Spinal cord (tissue), 10 donors: ENCODE measurements around the gene SPRR1A. TPM values are rescaled to one million over a fixed set of nuclear protein-coding genes. Genes with fewer than 3 reads are reported as not detected.

Source experiments
- DNase-seq, 6 donors: peaks; one replicate each; pipeline versions ENCODE4 v3.0.0 to v3.0.0-alpha.2; 2013 to 2015; ENCODE audit warnings: low spot score in 6 of 6, low read depth in 4 of 6
- H3K27ac ChIP-seq: one replicate; pipeline ENCODE4 v1.5.1; 2013; ENCODE audit warnings: low read depth, low read length, control low read depth
- H3K27me3 ChIP-seq: one replicate; pipeline ENCODE4 v1.6.1; 2013; ENCODE audit warnings: low read length; ENCODE audit not compliant: control insufficient read depth, insufficient read depth
- H3K36me3 ChIP-seq: one replicate; pipeline ENCODE4 v1.6.1; 2013; ENCODE audit warnings: low read length; ENCODE audit not compliant: control insufficient read depth, insufficient read depth
- H3K4me1 ChIP-seq: one replicate; pipeline ENCODE4 v1.6.1; 2013; ENCODE audit warnings: low read length; ENCODE audit not compliant: control insufficient read depth, insufficient read depth
- H3K4me3 ChIP-seq: one replicate; pipeline ENCODE4 v1.5.1; 2013; ENCODE audit warnings: low read depth, low read length, control low read depth
- H3K9me3 ChIP-seq: one replicate; pipeline ENCODE4 v1.6.1; 2013; ENCODE audit warnings: low read length; ENCODE audit not compliant: control insufficient read depth, insufficient read depth
- WGBS: methylation state at CpG from one replicate; pipeline ENCODE4 v1.1.5; 2013; ENCODE audit warnings: missing lambda C conversion rate; ENCODE audit not compliant: insufficient coverage; 5-methylcytosine and 5-hydroxymethylcytosine counted together
- polyA plus RNA-seq, 2 donors: library from polyadenylated mRNA; unstranded; fragments of 120-200 nt; gene quantifications; one replicate each; pipeline ENCODE4 v1.2.1, GENCODE V29; 2013; ENCODE audit not compliant: insufficient read length in 2 of 2
- total RNA-seq, 2 donors: library from RNA; depleted of rRNA in 1 of 2; stranded (reverse); fragments of 120-200 nt in 1 of 2; fragments of >200 nt in 1 of 2; gene quantifications; one replicate each; pipeline versions ENCODE4 v1.2.3 to v1.2.4, GENCODE V29; 2013 to 2014
- donor health status: healthy.

SPRR1A gene
- total and polyA plus RNA-seq, 4 donors = not detected

GRCh38 chr1:152970495-152970894, 13.4 kb upstream of the SPRR1A start, which contains the start of gene SPRR4:
TSS of gene SPRR4 (plus strand) at chr1:152970648. CDS start at chr1:152971891, 1,243 bp downstream.
- 100% methylated on average over 1 of the region's 6 CpGs for WGBS
- H3K27me3 ChIP-seq = no peaks in the 10 kb centered on the region
- no peak for DNase-seq
- H3K9me3 ChIP-seq = no peaks in the 10 kb centered on the region
- no peaks in the 10 kb centered on the region for H3K4me1 ChIP-seq
- H3K4me3 ChIP-seq = no peak within 1 kb of the TSS
- no peaks in the 10 kb centered on the region for H3K36me3 ChIP-seq
- no peak within 1 kb of the TSS for H3K27ac ChIP-seq

- H3K9me3 ChIP-seq = no peaks in the 10 kb centered on the region
- 83% methylated on average over 1 of the region's 4 CpGs for WGBS
- no peaks in the 10 kb centered on the region for H3K27me3 ChIP-seq
- H3K4me1 ChIP-seq = no peaks in the 10 kb centered on the region
- H3K36me3 ChIP-seq = no peaks in the 10 kb centered on the region
- H3K27ac ChIP-seq = no peak overlapping the region
- DNase-seq = no peak
- H3K4me3 ChIP-seq = no peak overlapping the region
Measured at GRCh38 chr1:152972196-152972886, 11.5 kb upstream of the SPRR1A start.

- H3K27me3 ChIP-seq = no peaks in the 10 kb centered on the region
- DNase-seq = no peak
- no CpG with 5 or more reads among the region's 1 CpG for WGBS
- H3K4me3 ChIP-seq = no peak overlapping the region
- H3K4me1 ChIP-seq = no peaks in the 10 kb centered on the region
- no peaks in the 10 kb centered on the region for H3K9me3 ChIP-seq
- H3K27ac ChIP-seq = no peak overlapping the region
- H3K36me3 ChIP-seq = no peaks in the 10 kb centered on the region
Measured at GRCh38 chr1:152976688-152977087, 7.2 kb upstream of the SPRR1A start.

GRCh38 chr1:152977614-152978013, 6.3 kb upstream of the SPRR1A start:
- H3K4me3 ChIP-seq = no peak overlapping the region
- H3K27me3 ChIP-seq = no peaks in the 10 kb centered on the region
- no peaks in the 10 kb centered on the region for H3K4me1 ChIP-seq
- no peak overlapping the region for H3K27ac ChIP-seq
- H3K9me3 ChIP-seq = no peaks in the 10 kb centered on the region
- DNase-seq = no peak
- H3K36me3 ChIP-seq = no peaks in the 10 kb centered on the region

- no peaks in the 10 kb centered on the region for H3K36me3 ChIP-seq
- no peaks in the 10 kb centered on the region for H3K27me3 ChIP-seq
- no peaks in the 10 kb centered on the region for H3K9me3 ChIP-seq
- H3K4me1 ChIP-seq = no peaks in the 10 kb centered on the region
- no peak overlapping the region for H3K4me3 ChIP-seq
- no peak for DNase-seq
- 67% methylated on average over 1 of the region's 1 CpG for WGBS
- H3K27ac ChIP-seq = no peak overlapping the region
Measured at GRCh38 chr1:152980676-152981075, 3.2 kb upstream of the SPRR1A start.

- H3K27me3 ChIP-seq = no peaks in the 10 kb centered on the region
- no peak for DNase-seq
- H3K4me3 ChIP-seq = no peak overlapping the region
- no peaks in the 10 kb centered on the region for H3K36me3 ChIP-seq
- H3K27ac ChIP-seq = no peak overlapping the region
- H3K9me3 ChIP-seq = no peaks in the 10 kb centered on the region
- WGBS = 90% methylated on average over 4 of the region's 6 CpGs
- no peaks in the 10 kb centered on the region for H3K4me1 ChIP-seq
Measured at GRCh38 chr1:152981146-152981871, 2.6 kb upstream of the SPRR1A start.

GRCh38 chr1:152982076-152982475, 1.8 kb upstream of the SPRR1A start:
- Histone ChIP-seq H3K27ac (no peak overlapping the region), H3K4me1 (no peaks in the 10 kb centered on the region), H3K27me3 (no peaks in the 10 kb centered on the region), H3K36me3 (no peaks in the 10 kb centered on the region), H3K9me3 (no peaks in the 10 kb centered on the region), H3K4me3 (no peak overlapping the region)
- no peak for DNase-seq
- WGBS = 89% methylated on average over 4 of the region's 4 CpGs

- Histone ChIP-seq H3K27me3 (no peaks in the 10 kb centered on the region), H3K36me3 (no peaks in the 10 kb centered on the region), H3K9me3 (no peaks in the 10 kb centered on the region), H3K4me3 (no peak overlapping the region), H3K27ac (no peak overlapping the region), H3K4me1 (no peaks in the 10 kb centered on the region)
- no peak for DNase-seq
Measured at GRCh38 chr1:152983234-152983633, 647 bp upstream of the SPRR1A start.

GRCh38 chr1:152986578-152986977, 2.7 kb downstream of the SPRR1A start:
- no peak overlapping the region for H3K27ac ChIP-seq
- no peaks in the 10 kb centered on the region for H3K9me3 ChIP-seq
- no peak for DNase-seq
- no peaks in the 10 kb centered on the region for H3K4me1 ChIP-seq
- WGBS = no CpG with 5 or more reads among the region's 2 CpGs
- H3K4me3 ChIP-seq = no peak overlapping the region
- H3K36me3 ChIP-seq = no peaks in the 10 kb centered on the region
- H3K27me3 ChIP-seq = no peaks in the 10 kb centered on the region

GRCh38 chr1:152993186-152993585, 9.3 kb downstream of the SPRR1A start:
- peaks cover 5% of the 10 kb centered on the region for H3K4me1 ChIP-seq
- no peaks in the 10 kb centered on the region for H3K36me3 ChIP-seq
- no peak overlapping the region for H3K4me3 ChIP-seq
- peak in 1 of 6 donors; percentile 89 for DNase-seq
- no peak overlapping the region for H3K27ac ChIP-seq
- no peaks in the 10 kb centered on the region for H3K27me3 ChIP-seq
- WGBS = no CpG with 5 or more reads among the region's 6 CpGs
- no peaks in the 10 kb centered on the region for H3K9me3 ChIP-seq
